HL-60 (cell line): ENCODE results near the gene SLC12A5.
"Not testable (repeated sequence)": the region's sequence is repeated elsewhere in the genome, so short reads cannot be mapped to it uniquely, and the experiment has no call there.

Experiments used
- DNase-seq, 2 experiments: peaks; one replicate each; pipeline ENCODE4 v3.0.0-alpha.2; 2010 to 2020; ENCODE audit warnings: low read depth in 1 of 2, low spot score in 1 of 2
- H3K27ac ChIP-seq: fragments of 250-450 bp; sonication (Bioruptor Pico); replicated peaks from 2 replicates; pipeline ENCODE4 v1.5.1; 2020; ENCODE audit warnings: mild to moderate bottlenecking, moderate library complexity
- H3K27me3 ChIP-seq: fragments of 250-450 bp; sonication (Bioruptor Pico); 2 replicates; pipeline ENCODE4 v1.5.1; 2021; ENCODE audit warnings: mild to moderate bottlenecking, moderate library complexity; ENCODE audit not compliant: insufficient read depth, poor library complexity, severe bottlenecking
- H3K4me3 ChIP-seq: replicated peaks from 2 replicates; pipeline ENCODE4 v1.5.1; 2011; ENCODE audit warnings: mild to moderate bottlenecking, control low read depth, low read length; ENCODE audit not compliant: insufficient read depth
- CTCF ChIP-seq: IDR thresholded peaks from one replicate; pipeline ENCODE4 v1.5.1; 2011; ENCODE audit warnings: low read length, control low read depth, inconsistent platforms; ENCODE audit not compliant: insufficient read depth
- GABPA ChIP-seq: IDR thresholded peaks from 2 replicates; pipeline ENCODE4 v1.6.1; 2012; ENCODE audit warnings: low read depth
- POLR2AphosphoS5 ChIP-seq: IDR thresholded peaks from 2 replicates; pipeline ENCODE4 v1.6.1; 2012; ENCODE audit warnings: low read depth
- REST ChIP-seq: IDR thresholded peaks from 2 replicates; pipeline ENCODE4 v1.6.1; 2012; ENCODE audit warnings: low read depth; ENCODE audit not compliant: insufficient replicate concordance
- SPI1 ChIP-seq: IDR thresholded peaks from 2 replicates; pipeline ENCODE4 v1.6.1; 2012; ENCODE audit warnings: low read depth, mild to moderate bottlenecking, borderline replicate concordance

Gene SLC12A5

GRCh38 chr20:45993197-45993951, 35.6 kb upstream of the SLC12A5 start:
- peak; percentile 74 to 93 for DNase-seq

GRCh38 chr20:45994761-45995493, 34.1 kb upstream of the SLC12A5 start:
- Histone ChIP-seq H3K27me3 (peaks cover 1% of the 10 kb centered on the region), H3K4me3 (no peak overlapping the region), H3K27ac (no peak overlapping the region)
- DNase-seq = no peak
- TF ChIP-seq POLR2AphosphoS5 (no peak), GABPA (no peak), SPI1 (no peak), REST (no peak), CTCF (no peak)

More at GRCh38 chr20:45993197-45993951, 35.6 kb upstream of the SLC12A5 start:
- H3K27ac ChIP-seq = peak overlapping the region; percentile 11; the same call in 1 of the 2 replicates
- peaks cover 3% of the 10 kb centered on the region for H3K27me3 ChIP-seq
- no peak for TF ChIP-seq SPI1
- peak; percentile 33; the same call in 1 of the 2 replicates for TF ChIP-seq POLR2AphosphoS5
- H3K4me3 ChIP-seq = no peak overlapping the region

GRCh38 chr20:45995495-45996097, 33.4 kb upstream of the SLC12A5 start:
- not testable (repeated sequence) for H3K27ac ChIP-seq, DNase-seq, H3K4me3 ChIP-seq, H3K27me3 ChIP-seq

- H3K4me3 ChIP-seq = no peak overlapping the region
- no peak overlapping the region for H3K27ac ChIP-seq
- TF ChIP-seq GABPA = no peak
- TF ChIP-seq CTCF = no peak
- H3K27me3 ChIP-seq = peaks cover 2% of the 10 kb centered on the region
- DNase-seq = no peak
These were observed 31.8 kb upstream of the SLC12A5 start for GRCh38 chr20:45997187-45997586.

- DNase-seq = peak; percentile 72 to 86
These were observed 30.7 kb upstream of the SLC12A5 start for GRCh38 chr20:45998337-45998736.

More at GRCh38 chr20:45998337-45998736, 30.7 kb upstream of the SLC12A5 start:
- H3K27ac ChIP-seq = peak overlapping the region; percentile 70
- peaks cover 4% of the 10 kb centered on the region for H3K27me3 ChIP-seq
- H3K4me3 ChIP-seq = no peak overlapping the region
- no peak for TF ChIP-seq CTCF
- no peak for TF ChIP-seq GABPA
- peak; percentile 89 for TF ChIP-seq SPI1
- no peak for TF ChIP-seq REST
- no peak for TF ChIP-seq POLR2AphosphoS5
